Measurements from ENCODE around the gene PLCG2. TPM values are rescaled to one million over a fixed set of nuclear protein-coding genes. Genes with fewer than 3 reads are reported as not detected.

Gene PLCG2
- total RNA-seq, 1 experiment from 2014 or later, result 6.0 TPM

GRCh38 chr16:81945665-81946064 is 166.6 kb downstream of the PLCG2 start:
- Histone ChIP-seq H3T11ph (ENCODE audit: low read length) (no peak overlapping the region), H3K27ac (ENCODE audit: insufficient read length, low read depth, low read length) (no peak overlapping the region), H3K79me2 (ENCODE audit: insufficient read depth, low read length) (no peaks in the 10 kb centered on the region), H3K23ac (ENCODE audit: insufficient read length, low read depth, low read length) (no peak overlapping the region), H3K9ac (ENCODE audit: extremely low read depth, insufficient read length, low read length) (no peak overlapping the region), H3K4me1 (ENCODE audit: insufficient read depth, low read length) (peaks cover 9% of the 10 kb centered on the region; the same call in 1 of the 2 replicates), H2BK15ac (ENCODE audit: low read depth, low read length) (no peak overlapping the region), H3K56ac (ENCODE audit: insufficient read length, low read depth, low read length) (no peak overlapping the region), H4K5ac (ENCODE audit: insufficient read length, low read depth, low read length) (no peak overlapping the region), H4K20me1 (ENCODE audit: control insufficient read depth, insufficient read depth, insufficient read length) (no peaks in the 10 kb centered on the region), H3K9me3 (ENCODE audit: control insufficient read depth, low read depth, low read length) (no peaks in the 10 kb centered on the region), H4K8ac (replicated peaks; ENCODE audit: insufficient read length, low read depth, low read length) (no peak overlapping the region), H2BK5ac (ENCODE audit: insufficient read length, low read length) (no peak overlapping the region), H3K4ac (ENCODE audit: low read depth, low read length) (no peak overlapping the region), H2BK20ac (ENCODE audit: low read depth, low read length, poor library complexity, severe bottlenecking) (no peak overlapping the region), H3K18ac (ENCODE audit: insufficient read length, low read depth, low read length) (no peak overlapping the region), H3K23me2 (ENCODE audit: insufficient read length, low read depth, low read length, poor library complexity, severe bottlenecking) (no peaks in the 10 kb centered on the region), H4K91ac (ENCODE audit: insufficient read length, low read depth, low read length) (no peak overlapping the region), H2BK120ac (ENCODE audit: low read depth, low read length, poor library complexity, severe bottlenecking) (no peak overlapping the region), H2AK5ac (ENCODE audit: insufficient read length, low read length) (no peak overlapping the region), H3K4me2 (ENCODE audit: insufficient read depth, insufficient read length, low read length) (no peak overlapping the region), H3K14ac (ENCODE audit: insufficient read depth, low read length) (no peak overlapping the region), H2BK12ac (ENCODE audit: insufficient read length, low read depth, low read length) (no peak overlapping the region), H3K27me3 (ENCODE audit: insufficient read depth, low read length) (no peaks in the 10 kb centered on the region), H2AFZ (ENCODE audit: low read length) (no peak overlapping the region), H3K79me1 (ENCODE audit: insufficient read depth, low read depth, low read length, poor library complexity, severe bottlenecking) (no peaks in the 10 kb centered on the region)
- Mint-ChIP-seq H3K27ac (no peak overlapping the region), H3K36me3 (ENCODE audit: insufficient read depth in 1 of 3, low read depth in 3 of 3) (peaks cover 0 to 5% (median 3%) of the 10 kb centered on the region in 3 experiments; a peak in 1 of 7 replicates), H3K4me1 (peaks cover 35 to 36% of the 10 kb centered on the region in 2 experiments), H3K27me3 (ENCODE audit: low read depth) (peaks cover 20% of the 10 kb centered on the region), H3K4me3 (no peak overlapping the region), H3K9me3 (no peaks in the 10 kb centered on the region; a peak in 1 of 5 replicates)
- no CpG with 5 or more reads among the region's 1 CpG for WGBS (ENCODE audit: extremely low coverage, insufficient read length, low lambda C conversion rate)
- no peak for TF ChIP-seq CTCF (conservative IDR thresholded peaks at IDR 0.05)
- no peak for DNase-seq
